ENCODE data around the gene WDR72.

DNA sequence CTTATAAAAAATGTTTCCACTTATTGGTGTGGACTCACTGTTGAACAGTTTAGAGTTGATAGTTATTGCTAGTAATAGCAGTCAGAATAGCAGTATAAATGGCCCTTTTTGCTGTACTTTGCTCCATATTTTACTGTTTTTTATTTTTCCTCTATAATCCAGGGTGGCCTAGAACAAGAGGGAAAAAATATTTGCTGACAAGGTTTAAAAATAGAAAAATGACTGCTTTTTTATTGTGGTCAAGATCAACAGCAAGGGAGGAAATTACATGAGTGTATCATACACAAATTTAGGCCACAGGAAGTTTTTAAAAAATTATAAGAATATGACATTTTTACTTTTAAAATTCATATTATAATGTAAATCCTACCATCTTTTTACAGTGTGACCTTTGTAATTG, 269.1 kb downstream of the WDR72 start:
- no peak for TF ChIP-seq FOXM1 (IDR thresholded peaks at IDR 0.05; ENCODE audit: borderline replicate concordance)
- no peak for TF ChIP-seq LEF1 (IDR thresholded peaks at IDR 0.05; ENCODE audit: borderline replicate concordance)
- TF ChIP-seq BHLHE40 (IDR thresholded peaks at IDR 0.05; ENCODE audit: borderline replicate concordance) = no peak
- TF ChIP-seq ZNF384 (IDR thresholded peaks at IDR 0.05) = no peak
- TF ChIP-seq ARNT (IDR thresholded peaks at IDR 0.05) = no peak
- no peak for TF ChIP-seq TARDBP (IDR thresholded peaks at IDR 0.05)
- TF ChIP-seq HDGF (IDR thresholded peaks at IDR 0.05; ENCODE audit: borderline replicate concordance) = no peak
- no peak for TF ChIP-seq PKNOX1 (IDR thresholded peaks at IDR 0.05)
- TF ChIP-seq CTBP1 (IDR thresholded peaks at IDR 0.05; ENCODE audit: borderline replicate concordance) = no peak
- TF ChIP-seq FOXA1 (IDR thresholded peaks at IDR 0.05) = no peak
- no peak for TF ChIP-seq L3MBTL2 (conservative IDR thresholded peaks at IDR 0.05)
